C4-2B (cell line): Measurements from ENCODE around the gene WFS1.

Source experiments
- ZFX ChIP-seq: fragments of 450-650 bp; IDR thresholded peaks from 2 replicates; pipeline ENCODE4 v1.6.1; 2017
- TF ChIP-seq, protein P1 (sequence below): fragments of 450-650 bp; conservative IDR thresholded peaks from 2 replicates; pipeline ENCODE4 v1.5.1; 2017; ENCODE audit warnings: mild to moderate bottlenecking

DNA sequence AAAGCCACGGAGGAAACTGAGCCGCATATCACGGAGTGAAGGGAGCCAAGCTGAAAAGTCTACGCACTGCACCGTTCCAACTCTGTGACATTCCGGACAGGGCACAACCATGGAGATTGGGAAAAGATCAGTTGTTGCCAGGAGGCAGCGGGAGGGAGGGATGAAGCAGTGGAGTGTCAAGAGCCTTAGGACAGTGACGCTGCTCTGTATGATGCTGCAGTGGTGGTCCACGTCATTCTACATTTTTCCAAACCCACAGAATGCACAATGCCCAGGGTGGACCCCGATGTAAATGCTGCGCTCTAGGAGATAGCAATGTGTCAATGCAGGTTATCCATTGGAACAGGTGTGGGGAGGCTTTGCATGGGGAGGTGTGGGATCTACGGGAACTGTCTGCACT lies 7.5 kb upstream of the WFS1 start:
- TF ChIP-seq, protein P1, sequence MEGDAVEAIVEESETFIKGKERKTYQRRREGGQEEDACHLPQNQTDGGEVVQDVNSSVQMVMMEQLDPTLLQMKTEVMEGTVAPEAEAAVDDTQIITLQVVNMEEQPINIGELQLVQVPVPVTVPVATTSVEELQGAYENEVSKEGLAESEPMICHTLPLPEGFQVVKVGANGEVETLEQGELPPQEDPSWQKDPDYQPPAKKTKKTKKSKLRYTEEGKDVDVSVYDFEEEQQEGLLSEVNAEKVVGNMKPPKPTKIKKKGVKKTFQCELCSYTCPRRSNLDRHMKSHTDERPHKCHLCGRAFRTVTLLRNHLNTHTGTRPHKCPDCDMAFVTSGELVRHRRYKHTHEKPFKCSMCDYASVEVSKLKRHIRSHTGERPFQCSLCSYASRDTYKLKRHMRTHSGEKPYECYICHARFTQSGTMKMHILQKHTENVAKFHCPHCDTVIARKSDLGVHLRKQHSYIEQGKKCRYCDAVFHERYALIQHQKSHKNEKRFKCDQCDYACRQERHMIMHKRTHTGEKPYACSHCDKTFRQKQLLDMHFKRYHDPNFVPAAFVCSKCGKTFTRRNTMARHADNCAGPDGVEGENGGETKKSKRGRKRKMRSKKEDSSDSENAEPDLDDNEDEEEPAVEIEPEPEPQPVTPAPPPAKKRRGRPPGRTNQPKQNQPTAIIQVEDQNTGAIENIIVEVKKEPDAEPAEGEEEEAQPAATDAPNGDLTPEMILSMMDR = no peak
- TF ChIP-seq ZFX = no peak
